Sigmoid colon (tissue), 7 donors: ENCODE measurements around the gene COL4A2. TPM values are rescaled to one million over a fixed set of nuclear protein-coding genes. Genes with fewer than 3 reads are reported as not detected.

Experiments used
- DNase-seq: peaks from one replicate; pipeline ENCODE4 v3.0.0-alpha.2; 2019
- H3K27ac ChIP-seq, 4 donors: fragments of 200-600 bp; sonication (generic); one replicate each; pipeline ENCODE4 v1.5.1; 2016 to 2019; ENCODE audit warnings: mild to moderate bottlenecking in 1 of 4
- H3K27me3 ChIP-seq, 3 donors: fragments of 200-600 bp; sonication (generic); one replicate each; pipeline ENCODE4 v1.5.1; 2019; ENCODE audit warnings: mild to moderate bottlenecking in 1 of 3
- H3K36me3 ChIP-seq, 4 donors: fragments of 200-600 bp; sonication (generic); one replicate each; pipeline ENCODE4 v1.5.1; 2016 to 2019
- H3K4me1 ChIP-seq, 4 donors: fragments of 200-600 bp; sonication (generic); one replicate each; pipeline ENCODE4 v1.5.1; 2017 to 2019
- H3K4me3 ChIP-seq, 4 donors: fragments of 200-600 bp; sonication (generic); one replicate each; pipeline ENCODE4 v1.5.1; 2017 to 2019; ENCODE audit warnings: mild to moderate bottlenecking in 2 of 4, moderate library complexity in 1 of 4
- H3K9me3 ChIP-seq, 4 donors: fragments of 200-600 bp in 3 of 4; sonication (generic) in 3 of 4; one replicate each; pipeline versions ENCODE4 v1.5.1 to v1.6.1; 2013 to 2019
- CTCF ChIP-seq, 4 experiments: fragments of 450-650 bp in 3 of 4; fragments of 200-600 bp in 1 of 4; IDR thresholded peaks; one replicate each; pipeline ENCODE4 v1.5.1; 2016 to 2019; ENCODE audit warnings: antibody characterized with exemption in 4 of 4, mild to moderate bottlenecking in 3 of 4, moderate library complexity in 2 of 4
- EP300 ChIP-seq, 4 donors: sonication (generic); formaldehyde crosslinking; IDR thresholded peaks; one replicate each; pipeline ENCODE4 v1.6.1; 2017; ENCODE audit warnings: antibody characterized with exemption in 4 of 4
- POLR2A ChIP-seq, 2 donors: fragments of 450-650 bp; IDR thresholded peaks; one replicate each; pipeline ENCODE4 v1.6.1; 2016; ENCODE audit warnings: antibody characterized with exemption in 2 of 2, mild to moderate bottlenecking in 2 of 2, moderate library complexity in 2 of 2
- POLR2AphosphoS5 ChIP-seq, 4 donors: sonication (generic); formaldehyde crosslinking; IDR thresholded peaks; one replicate each; pipeline ENCODE4 v1.6.1; 2017; ENCODE audit warnings: antibody characterized with exemption in 4 of 4
- WGBS, 2 donors: extraction: QIAGEN DNeasy Blood & Tissue Kit; methylation state at CpG; one replicate each; pipeline ENCODE4 v1.1.7; 2013; 5-methylcytosine and 5-hydroxymethylcytosine counted together
- intact Hi-C: fragments of 100-400 bp; cut with DNase I; formaldehyde crosslinking; loops from one replicate; pipeline ENCODE4 v1.15.1; 2023
- polyA plus RNA-seq, 3 donors: library from polyadenylated mRNA; stranded (reverse); fragments of 200-250 nt; gene quantifications; one replicate each; pipeline ENCODE4 v1.2.3, GENCODE V29; 2013
- total RNA-seq, 4 donors: library from RNA; depleted of rRNA; stranded (reverse); fragments of >200 nt; gene quantifications; one replicate each; pipeline ENCODE4 v1.1.0, GENCODE V29; 2016
- donor health status: healthy with polysubstance abuse.
- donor health status: Bipolar disorder and iron deficiency.
- donor health status: healthy.

COL4A2 gene
- total and polyA plus RNA-seq, 7 donors = 24.0 to 1,039 (median 306) TPM

GRCh38 chr13:110475117-110475516, 168.0 kb downstream of the COL4A2 start:
- Histone ChIP-seq H3K4me1 (peaks cover 0 to 25% (median 12%) of the 10 kb centered on the region in 4 donors), H3K27me3 (no peaks in the 10 kb centered on the region), H3K4me3 (no peak overlapping the region), H3K36me3 (peaks cover 61 to 97% (median 80%) of the 10 kb centered on the region in 4 donors), H3K9me3 (no peaks in the 10 kb centered on the region), H3K27ac (no peak overlapping the region)
- DNase-seq = no peak
- intact Hi-C loops = no loop called here
- TF ChIP-seq POLR2AphosphoS5 (IDR thresholded peaks at IDR 0.05) (no peak), POLR2A (IDR thresholded peaks at IDR 0.05) (no peak), EP300 (IDR thresholded peaks at IDR 0.05) (no peak)
- WGBS, 2 donors = 75 to 90% methylated on average over 9 of the region's 9 CpGs

- intact Hi-C loops = no loop called here
- 89 to 92% methylated on average over 18 of the region's 18 CpGs for WGBS, 2 donors
- Histone ChIP-seq H3K27me3 (no peaks in the 10 kb centered on the region), H3K4me1 (peaks cover 0 to 25% (median 12%) of the 10 kb centered on the region in 4 donors), H3K4me3 (no peak overlapping the region), H3K9me3 (no peaks in the 10 kb centered on the region), H3K27ac (no peak overlapping the region), H3K36me3 (peaks cover 55 to 97% (median 79%) of the 10 kb centered on the region in 4 donors)
- DNase-seq = no peak
- TF ChIP-seq EP300 (IDR thresholded peaks at IDR 0.05) (no peak), CTCF (IDR thresholded peaks at IDR 0.05) (no peak), POLR2A (IDR thresholded peaks at IDR 0.05) (no peak), POLR2AphosphoS5 (IDR thresholded peaks at IDR 0.05) (no peak)
These were observed 168.6 kb downstream of the COL4A2 start for GRCh38 chr13:110475550-110476219.

GRCh38 chr13:110476220-110476617, 169.1 kb downstream of the COL4A2 start:
- no peak overlapping the region for H3K4me3 ChIP-seq
- TF ChIP-seq EP300 (IDR thresholded peaks at IDR 0.05) (no peak), CTCF (IDR thresholded peaks at IDR 0.05) (no peak), POLR2AphosphoS5 (IDR thresholded peaks at IDR 0.05) (no peak), POLR2A (IDR thresholded peaks at IDR 0.05) (no peak)
- H3K9me3 ChIP-seq = no peaks in the 10 kb centered on the region
- peaks cover 0 to 25% (median 12%) of the 10 kb centered on the region in 4 donors for H3K4me1 ChIP-seq
- no peaks in the 10 kb centered on the region for H3K27me3 ChIP-seq
- WGBS, 2 donors = 90 to 94% methylated on average over 12 of the region's 12 CpGs
- intact Hi-C loops = no loop called here
- DNase-seq = no peak
- no peak overlapping the region for H3K27ac ChIP-seq
- peaks cover 50 to 94% (median 77%) of the 10 kb centered on the region in 4 donors for H3K36me3 ChIP-seq

GRCh38 chr13:110477706-110478245, 170.7 kb downstream of the COL4A2 start:
- no peaks in the 10 kb centered on the region for H3K27me3 ChIP-seq
- H3K9me3 ChIP-seq = no peaks in the 10 kb centered on the region
- H3K36me3 ChIP-seq = peaks cover 48 to 90% (median 79%) of the 10 kb centered on the region in 4 donors
- 82 to 90% methylated on average over 4 of the region's 4 CpGs for WGBS, 2 donors
- no peak overlapping the region for H3K4me3 ChIP-seq
- TF ChIP-seq CTCF (IDR thresholded peaks at IDR 0.05) = no peak
- peak overlapping the region; percentile 13 to 58 (median 51) for H3K27ac ChIP-seq
- no peak for DNase-seq
- intact Hi-C loops = no loop called here
- peaks cover 0 to 20% (median 12%) of the 10 kb centered on the region in 4 donors for H3K4me1 ChIP-seq

GRCh38 chr13:110478405-110479214, 171.5 kb downstream of the COL4A2 start:
- Histone ChIP-seq H3K4me1 (peaks cover 0 to 20% (median 12%) of the 10 kb centered on the region in 4 donors), H3K9me3 (no peaks in the 10 kb centered on the region), H3K4me3 (no peak overlapping the region), H3K27ac (peak overlapping the region; percentile 46 to 58 (median 56)), H3K27me3 (no peaks in the 10 kb centered on the region), H3K36me3 (peaks cover 43 to 90% (median 79%) of the 10 kb centered on the region in 4 donors)
- intact Hi-C loops = no loop called here
- TF ChIP-seq CTCF (IDR thresholded peaks at IDR 0.05) = no peak
- no peak for TF ChIP-seq POLR2A (IDR thresholded peaks at IDR 0.05)
- TF ChIP-seq EP300 (IDR thresholded peaks at IDR 0.05) = no peak
- no peak for TF ChIP-seq POLR2AphosphoS5 (IDR thresholded peaks at IDR 0.05)
- no peak for DNase-seq
- 90 to 94% methylated on average over 16 of the region's 16 CpGs for WGBS, 2 donors
